ENCODE measurements around the gene KCND2.
"Not testable (repeated sequence)": the region's sequence is repeated elsewhere in the genome, so short reads cannot be mapped to it uniquely, and the experiment has no call there.

KCND2 gene

GRCh38 chr7:120272701-120273475, at the start of gene KCND2:
KCND2 (plus strand) TSS chr7:120273175.
- Mint-ChIP-seq H3K27ac (no peak within 1 kb of the TSS), H3K4me1 (ENCODE audit: low read depth) (peaks cover 5% of the 10 kb centered on the region), H3K36me3 (ENCODE audit: low read depth) (no peaks in the 10 kb centered on the region), H3K9me3 (peaks cover 15% of the 10 kb centered on the region), H3K4me3 (peak within 1 kb of the TSS; percentile 54), H3K27me3 (peaks cover 38% of the 10 kb centered on the region)

GRCh38 chr7:120226188-120226587, 46.8 kb upstream of the KCND2 start:
- no peaks in the 10 kb centered on the region for H3K4me1 Mint-ChIP-seq (ENCODE audit: low read depth)
- H3K9me3 Mint-ChIP-seq, result no peaks in the 10 kb centered on the region
- no peak overlapping the region for H3K27ac Mint-ChIP-seq
- H3K36me3 Mint-ChIP-seq (ENCODE audit: low read depth), result no peaks in the 10 kb centered on the region
- no peak overlapping the region for H3K4me3 Mint-ChIP-seq
- H3K27me3 Mint-ChIP-seq, result no peaks in the 10 kb centered on the region

DNA sequence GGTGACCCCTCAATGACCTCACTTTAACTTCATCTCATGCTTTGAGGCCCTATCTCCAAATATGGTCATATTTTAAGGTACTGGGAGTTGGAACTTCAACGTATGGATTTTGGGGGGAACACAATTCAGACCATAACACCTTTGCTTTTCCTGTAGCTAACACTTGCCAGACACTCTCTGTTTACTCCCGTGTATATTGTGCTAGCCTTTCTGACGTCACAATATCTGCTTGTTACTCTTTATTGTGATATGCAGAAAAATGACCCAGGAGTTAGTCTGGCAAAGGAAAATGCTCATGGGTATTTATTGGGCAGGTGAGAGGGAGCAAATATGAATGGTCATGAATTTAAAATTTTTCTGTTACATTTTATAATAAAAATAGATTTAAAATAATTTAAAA, 45.7 kb upstream of the KCND2 start:
- H3K4me3 Mint-ChIP-seq, result no peak overlapping the region
- H3K4me1 Mint-ChIP-seq (ENCODE audit: low read depth), result no peaks in the 10 kb centered on the region
- H3K27ac Mint-ChIP-seq, result no peak overlapping the region
- H3K9me3 Mint-ChIP-seq, result no peaks in the 10 kb centered on the region
- no peaks in the 10 kb centered on the region for H3K27me3 Mint-ChIP-seq
- H3K36me3 Mint-ChIP-seq (ENCODE audit: low read depth), result no peaks in the 10 kb centered on the region

GRCh38 chr7:120229084-120229483, 43.9 kb upstream of the KCND2 start:
- Mint-ChIP-seq H3K4me3 (no peak overlapping the region), H3K9me3 (no peaks in the 10 kb centered on the region), H3K27me3 (no peaks in the 10 kb centered on the region), H3K36me3 (ENCODE audit: low read depth) (no peaks in the 10 kb centered on the region), H3K4me1 (ENCODE audit: low read depth) (no peaks in the 10 kb centered on the region), H3K27ac (no peak overlapping the region)

GRCh38 chr7:120233338-120233737, 39.6 kb upstream of the KCND2 start:
- Mint-ChIP-seq H3K27me3 (no peaks in the 10 kb centered on the region), H3K4me3 (no peak overlapping the region), H3K36me3 (ENCODE audit: low read depth) (no peaks in the 10 kb centered on the region), H3K9me3 (peaks cover 3% of the 10 kb centered on the region), H3K27ac (no peak overlapping the region), H3K4me1 (ENCODE audit: low read depth) (no peaks in the 10 kb centered on the region)

GRCh38 chr7:120240350-120240749, 32.6 kb upstream of the KCND2 start:
- H3K4me1 Mint-ChIP-seq (ENCODE audit: low read depth); H3K4me3 Mint-ChIP-seq; H3K27me3 Mint-ChIP-seq; H3K9me3 Mint-ChIP-seq; H3K36me3 Mint-ChIP-seq (ENCODE audit: low read depth); H3K27ac Mint-ChIP-seq: not testable (repeated sequence)

GRCh38 chr7:120241973-120242372, 31.0 kb upstream of the KCND2 start:
- Mint-ChIP-seq H3K27ac (no peak overlapping the region), H3K4me1 (ENCODE audit: low read depth) (no peaks in the 10 kb centered on the region), H3K9me3 (peaks cover 3% of the 10 kb centered on the region), H3K4me3 (no peak overlapping the region), H3K27me3 (no peaks in the 10 kb centered on the region), H3K36me3 (ENCODE audit: low read depth) (no peaks in the 10 kb centered on the region)

- Mint-ChIP-seq H3K27ac (no peak overlapping the region), H3K9me3 (peaks cover 10% of the 10 kb centered on the region), H3K4me1 (ENCODE audit: low read depth) (no peaks in the 10 kb centered on the region), H3K4me3 (no peak overlapping the region), H3K36me3 (ENCODE audit: low read depth) (no peaks in the 10 kb centered on the region), H3K27me3 (no peaks in the 10 kb centered on the region)
Observed at GRCh38 chr7:120254845-120255244, 18.1 kb upstream of the KCND2 start.

DNA sequence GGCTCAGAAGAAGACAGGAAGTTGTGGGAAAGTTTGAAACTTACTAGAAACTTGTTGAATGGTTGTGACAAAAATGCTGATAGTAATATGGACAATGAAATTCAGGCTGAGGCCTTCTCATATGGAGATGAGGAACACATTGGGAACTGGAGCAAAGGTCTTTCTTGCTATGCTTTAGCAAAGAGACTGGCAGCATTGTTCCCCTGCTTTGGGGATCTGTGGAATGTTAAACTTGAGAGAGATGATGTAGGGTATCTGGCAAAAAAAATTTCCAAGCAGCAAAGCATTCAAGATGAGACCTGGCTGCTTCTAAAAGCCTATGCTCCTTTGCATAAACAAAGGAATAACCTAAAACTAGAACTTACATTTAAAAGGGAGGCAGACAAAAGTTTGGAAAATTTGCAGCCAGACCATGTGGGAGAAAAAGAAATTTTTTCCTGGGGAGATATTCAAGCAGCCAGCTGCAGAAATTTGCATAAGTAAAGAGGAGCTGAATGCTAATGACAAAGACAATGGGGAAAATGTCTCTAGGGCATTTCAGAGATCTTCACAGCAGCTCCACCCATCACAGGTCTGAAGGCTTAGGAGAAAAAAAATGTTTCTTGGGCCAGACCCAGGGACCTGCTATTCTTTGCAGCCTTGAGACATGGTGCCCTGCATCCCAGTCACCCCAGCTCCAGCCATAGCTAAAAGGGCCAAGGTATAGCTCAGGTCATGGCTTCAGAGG, 16.5 kb upstream of the KCND2 start:
- H3K4me3 Mint-ChIP-seq, result no peak overlapping the region
- peaks cover 10% of the 10 kb centered on the region for H3K9me3 Mint-ChIP-seq
- H3K4me1 Mint-ChIP-seq (ENCODE audit: low read depth), result no peaks in the 10 kb centered on the region
- H3K27me3 Mint-ChIP-seq, result no peaks in the 10 kb centered on the region
- H3K36me3 Mint-ChIP-seq (ENCODE audit: low read depth), result no peaks in the 10 kb centered on the region
- no peak overlapping the region for H3K27ac Mint-ChIP-seq

DNA sequence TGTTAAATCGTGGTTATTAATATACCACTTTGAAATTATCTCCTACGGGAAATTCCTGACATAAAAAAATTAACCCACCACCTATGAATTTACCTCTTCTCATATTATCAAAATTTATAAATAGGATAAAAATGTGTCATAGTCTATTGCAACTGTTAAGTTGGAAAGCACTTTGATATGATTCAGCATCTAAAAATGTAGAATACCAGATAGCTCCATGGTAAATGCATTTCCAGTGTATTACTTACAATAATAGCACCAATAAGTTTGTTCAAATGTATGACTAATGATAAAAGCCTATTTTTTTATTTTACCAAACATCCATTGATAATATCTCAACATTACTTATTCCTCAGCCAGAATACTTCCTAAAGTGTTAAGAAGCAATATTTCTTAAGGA, 13.6 kb upstream of the KCND2 start:
- H3K27me3 Mint-ChIP-seq, result no peaks in the 10 kb centered on the region

GRCh38 chr7:120260111-120260510, 12.9 kb upstream of the KCND2 start:
- no peaks in the 10 kb centered on the region for H3K36me3 Mint-ChIP-seq (ENCODE audit: low read depth)
- H3K4me3 Mint-ChIP-seq, result no peak overlapping the region
- H3K4me1 Mint-ChIP-seq (ENCODE audit: low read depth), result no peaks in the 10 kb centered on the region
- H3K27ac Mint-ChIP-seq, result no peak overlapping the region
- H3K27me3 Mint-ChIP-seq, result no peaks in the 10 kb centered on the region
- H3K9me3 Mint-ChIP-seq, result peaks cover 7% of the 10 kb centered on the region

More for the DNA sequence above, 13.6 kb upstream of the KCND2 start:
- peaks cover 8% of the 10 kb centered on the region for H3K9me3 Mint-ChIP-seq
- no peak overlapping the region for H3K27ac Mint-ChIP-seq
- H3K36me3 Mint-ChIP-seq (ENCODE audit: low read depth), result no peaks in the 10 kb centered on the region
- no peak overlapping the region for H3K4me3 Mint-ChIP-seq
- no peaks in the 10 kb centered on the region for H3K4me1 Mint-ChIP-seq (ENCODE audit: low read depth)

- Mint-ChIP-seq H3K4me1 (ENCODE audit: low read depth) (peaks cover 5% of the 10 kb centered on the region), H3K27ac (no peak overlapping the region), H3K9me3 (peaks cover 15% of the 10 kb centered on the region), H3K27me3 (peaks cover 38% of the 10 kb centered on the region), H3K4me3 (no peak overlapping the region), H3K36me3 (ENCODE audit: low read depth) (no peaks in the 10 kb centered on the region)
Observed at GRCh38 chr7:120272261-120272660, 714 bp upstream of the KCND2 start.

DNA sequence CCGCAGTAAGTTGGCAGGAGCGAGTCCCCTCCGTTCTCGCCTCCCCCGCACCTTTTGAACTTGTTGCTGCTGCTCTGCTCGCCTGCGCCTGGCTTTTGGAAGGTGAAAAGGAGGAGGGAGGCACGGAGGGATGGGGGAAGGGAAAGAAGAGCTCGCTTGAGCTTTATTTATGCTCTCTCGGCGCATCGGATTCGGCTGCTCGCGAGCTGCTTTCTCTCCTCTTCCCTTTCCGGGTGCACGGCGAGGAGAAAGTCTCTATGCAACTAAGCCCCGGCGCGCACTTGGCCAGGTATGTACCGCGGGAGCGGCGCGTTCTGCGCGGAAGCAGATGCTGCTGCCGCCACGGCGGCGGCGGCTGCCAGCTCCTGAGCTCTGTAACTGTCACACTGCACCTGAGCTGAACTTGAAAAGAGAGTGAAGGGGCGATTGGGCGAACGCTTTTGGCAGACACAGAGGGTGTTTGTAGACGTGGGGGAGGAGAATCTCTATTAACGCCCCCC, 551 bp downstream of the KCND2 start:
- Mint-ChIP-seq H3K4me1 (ENCODE audit: low read depth) (peaks cover 5% of the 10 kb centered on the region), H3K4me3 (peak overlapping the region; percentile 54)

DNA sequence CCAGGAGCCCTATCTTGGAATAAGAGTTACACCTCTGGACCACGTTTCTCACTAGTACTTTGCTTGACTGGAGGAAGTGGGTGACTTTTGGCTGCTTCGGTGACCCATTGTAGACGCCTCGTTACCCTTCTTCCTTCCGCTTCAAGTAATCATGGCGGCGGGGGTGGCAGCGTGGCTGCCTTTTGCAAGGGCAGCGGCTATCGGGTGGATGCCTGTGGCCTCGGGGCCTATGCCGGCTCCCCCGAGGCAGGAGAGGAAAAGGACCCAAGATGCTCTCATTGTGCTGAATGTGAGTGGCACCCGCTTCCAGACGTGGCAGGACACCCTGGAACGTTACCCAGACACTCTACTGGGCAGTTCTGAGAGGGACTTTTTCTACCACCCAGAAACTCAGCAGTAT, 1.5 kb downstream of the KCND2 start:
- Mint-ChIP-seq H3K27ac (no peak overlapping the region), H3K4me3 (no peak overlapping the region), H3K36me3 (ENCODE audit: low read depth) (no peaks in the 10 kb centered on the region), H3K9me3 (peaks cover 8% of the 10 kb centered on the region), H3K4me1 (ENCODE audit: low read depth) (peaks cover 5% of the 10 kb centered on the region), H3K27me3 (peaks cover 38% of the 10 kb centered on the region)

More for the DNA sequence above, 551 bp downstream of the KCND2 start:
- peaks cover 8% of the 10 kb centered on the region for H3K9me3 Mint-ChIP-seq
- H3K27me3 Mint-ChIP-seq, result peaks cover 38% of the 10 kb centered on the region
- no peak overlapping the region for H3K27ac Mint-ChIP-seq
- no peaks in the 10 kb centered on the region for H3K36me3 Mint-ChIP-seq (ENCODE audit: low read depth)

DNA sequence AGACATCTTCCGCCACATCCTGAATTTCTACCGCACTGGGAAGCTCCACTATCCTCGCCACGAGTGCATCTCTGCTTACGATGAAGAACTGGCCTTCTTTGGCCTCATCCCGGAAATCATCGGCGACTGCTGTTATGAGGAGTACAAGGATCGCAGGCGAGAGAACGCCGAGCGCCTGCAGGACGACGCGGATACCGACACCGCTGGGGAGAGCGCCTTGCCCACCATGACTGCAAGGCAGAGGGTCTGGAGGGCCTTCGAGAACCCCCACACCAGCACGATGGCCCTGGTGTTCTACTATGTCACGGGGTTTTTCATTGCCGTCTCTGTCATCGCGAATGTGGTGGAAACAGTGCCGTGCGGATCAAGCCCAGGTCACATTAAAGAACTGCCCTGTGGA, 1.9 kb downstream of the KCND2 start:
- Mint-ChIP-seq H3K27me3 (peaks cover 38% of the 10 kb centered on the region), H3K4me3 (no peak overlapping the region), H3K27ac (no peak overlapping the region), H3K4me1 (ENCODE audit: low read depth) (peaks cover 5% of the 10 kb centered on the region), H3K9me3 (peaks cover 8% of the 10 kb centered on the region), H3K36me3 (ENCODE audit: low read depth) (no peaks in the 10 kb centered on the region)
